Left ventricle myocardium superior (tissue), 1 donor: Measurements from ENCODE around the gene BRD3. TPM values are rescaled to one million over a fixed set of nuclear protein-coding genes. Genes with fewer than 3 reads are reported as not detected.
"Not testable (repeated sequence)": the region's sequence is repeated elsewhere in the genome, so short reads cannot be mapped to it uniquely, and the experiment has no call there.

Experiments used
- ATAC-seq: fragments of 200-7000 bp; cut with Tn5 transposase; one replicate; pipeline ENCODE4 v1.9.1; 2020; ENCODE audit warnings: mild to moderate bottlenecking, moderate library complexity
- DNase-seq: peaks from one replicate; pipeline ENCODE4 v3.0.0-alpha.2; 2020
- intact Hi-C: fragments of 100-400 bp; cut with micrococcal nuclease; formaldehyde crosslinking; loops from one replicate; pipeline ENCODE4 v1.11.0; 2022
- long read RNA-seq: library from polyadenylated mRNA; unstranded; transcript quantifications from one replicate; pipeline ENCODE4 v2.0.0, GENCODE V29; 2021
- total RNA-seq: library from RNA; stranded (reverse); fragmentation: NEBNext Ultra II Directional; extraction: Animal tissue kit (Norgen Biotek cat#: 25700); gene quantifications from one replicate; pipeline ENCODE4 v1.2.1, GENCODE V29; 2021
- donor health status: DM: no; HTN: yes; CAD: no; lungs with severe emphysema.

BRD3 gene
- 28.7 TPM for total RNA-seq
- long read RNA-seq, full-length matches to known transcripts = 2 of 41 reads
- long read RNA-seq, partial matches to known transcripts = 22 of 41 reads
- long read RNA-seq, other reads (novel, unspliced or antisense) = 17 of 41 reads

DNA sequence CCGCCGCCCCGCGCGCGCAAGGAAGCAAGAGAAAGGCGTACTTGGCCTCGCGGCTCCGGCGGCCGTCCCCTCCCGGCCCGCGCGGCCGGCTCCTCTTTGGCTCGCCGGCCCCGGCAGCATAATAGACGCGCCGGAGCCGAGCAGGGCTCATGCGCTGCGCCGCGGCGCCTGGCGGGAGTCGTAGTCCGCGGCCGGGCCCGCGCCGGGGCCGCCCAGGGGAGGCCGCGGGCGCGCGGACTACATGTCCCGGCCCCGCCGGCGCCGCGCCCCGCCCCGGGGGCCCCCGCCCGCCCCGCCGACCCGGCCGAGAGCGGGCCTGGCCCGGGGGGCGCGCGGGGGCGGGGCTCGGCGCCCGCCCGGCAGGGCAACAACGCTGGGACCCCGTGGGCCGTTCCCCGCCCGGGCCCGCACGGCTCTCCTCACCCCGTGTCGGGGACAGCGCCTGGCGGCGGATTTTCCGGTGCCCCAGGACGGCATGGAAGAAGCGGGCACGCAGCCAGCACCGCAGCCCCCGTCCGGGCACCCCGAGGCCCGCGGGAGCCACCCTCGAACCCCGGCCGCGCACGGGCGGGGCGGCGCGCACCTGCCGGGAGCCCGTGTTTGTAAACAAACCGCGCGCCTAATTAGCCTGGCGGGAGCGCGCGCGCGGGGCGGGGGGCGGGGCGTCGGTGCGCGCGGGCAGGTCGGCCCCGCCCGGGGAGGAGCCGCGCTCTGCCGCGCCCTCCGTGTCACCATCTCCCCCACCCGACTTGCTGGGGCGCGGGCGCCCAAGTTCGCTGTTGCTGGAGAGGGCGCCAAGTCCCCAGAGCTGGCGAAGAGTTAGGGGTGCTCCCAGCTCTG, at the start of gene BRD3:
Gene BRD3, minus strand, starts transcription at position 123 of the 840 bp plus-strand sequence. CDS start 14,549 bp downstream, outside the sequence.
- DNase-seq (peak; percentile 94), ATAC-seq (peak; percentile 87)
- intact Hi-C loops = no loop called here

DNA sequence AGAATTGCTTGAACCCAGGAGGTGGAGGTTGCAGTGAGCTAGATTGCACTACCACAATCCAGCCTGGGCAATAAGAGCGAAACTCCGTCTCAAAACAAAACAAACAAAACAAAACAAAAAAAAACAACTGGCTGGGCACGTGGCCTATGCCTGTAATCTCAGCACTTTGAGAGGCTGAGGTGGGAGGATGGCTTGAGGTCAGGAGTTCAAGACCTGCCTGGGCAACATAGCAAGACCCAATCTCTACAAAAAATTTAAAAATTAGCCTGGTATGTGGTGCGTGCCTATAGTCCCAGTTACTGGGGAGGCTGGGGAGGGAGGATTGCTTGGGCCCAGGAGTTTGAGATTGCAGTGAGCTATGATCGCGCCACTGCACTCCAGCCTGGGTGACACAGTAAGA, 44.7 kb upstream of the BRD3 start:
- DNase-seq (no peak), ATAC-seq (no peak)
- intact Hi-C loops = no loop called here

DNA sequence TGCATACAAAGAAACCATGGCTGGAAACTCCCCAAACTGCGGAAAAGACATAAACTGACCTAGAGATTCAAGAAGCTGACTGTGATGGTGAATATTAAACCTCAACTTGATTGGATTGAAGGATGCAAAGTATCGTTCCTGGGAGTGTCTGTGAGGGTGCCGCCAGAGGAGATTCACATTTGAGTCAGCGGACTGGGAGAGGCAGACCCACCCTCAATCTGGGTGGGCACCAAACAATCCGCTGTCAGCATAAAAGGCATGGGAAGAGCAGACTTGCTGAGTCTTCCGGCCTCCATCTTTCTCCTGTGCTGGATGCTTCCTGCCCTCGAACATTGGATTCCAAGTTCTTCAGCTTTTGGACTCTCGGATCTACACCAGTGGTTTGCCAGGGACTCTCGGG, 43.2 kb upstream of the BRD3 start:
- intact Hi-C loops = no loop called here
- ATAC-seq (no peak), DNase-seq (no peak)

DNA sequence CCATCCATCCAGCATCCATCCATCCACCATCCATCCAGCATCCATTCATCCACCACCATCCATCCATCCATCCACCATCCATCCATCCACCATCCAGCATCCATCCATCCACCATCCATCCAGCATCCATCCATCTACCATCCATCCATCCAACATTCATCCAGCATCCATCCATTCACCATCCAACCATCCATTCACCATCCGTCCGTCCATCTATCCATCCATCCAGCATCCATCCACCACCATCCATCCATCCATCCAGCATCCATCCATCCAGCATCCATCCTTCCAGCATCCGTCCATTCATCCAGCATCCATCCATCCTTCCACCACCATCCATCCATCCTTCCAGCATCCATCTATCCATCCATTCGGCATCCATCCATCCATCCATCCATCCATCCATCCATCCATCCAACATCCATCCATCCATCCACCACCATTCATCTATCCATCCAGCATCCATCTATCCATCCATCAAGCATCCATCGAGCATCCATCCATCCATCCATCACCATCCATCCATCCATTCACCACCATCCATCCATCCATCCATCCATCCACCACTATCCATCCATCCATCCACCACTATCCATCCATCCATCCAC, 35.7 kb upstream of the BRD3 start:
- DNase-seq (no peak), ATAC-seq (no peak)
- intact Hi-C loops = no loop called here

DNA sequence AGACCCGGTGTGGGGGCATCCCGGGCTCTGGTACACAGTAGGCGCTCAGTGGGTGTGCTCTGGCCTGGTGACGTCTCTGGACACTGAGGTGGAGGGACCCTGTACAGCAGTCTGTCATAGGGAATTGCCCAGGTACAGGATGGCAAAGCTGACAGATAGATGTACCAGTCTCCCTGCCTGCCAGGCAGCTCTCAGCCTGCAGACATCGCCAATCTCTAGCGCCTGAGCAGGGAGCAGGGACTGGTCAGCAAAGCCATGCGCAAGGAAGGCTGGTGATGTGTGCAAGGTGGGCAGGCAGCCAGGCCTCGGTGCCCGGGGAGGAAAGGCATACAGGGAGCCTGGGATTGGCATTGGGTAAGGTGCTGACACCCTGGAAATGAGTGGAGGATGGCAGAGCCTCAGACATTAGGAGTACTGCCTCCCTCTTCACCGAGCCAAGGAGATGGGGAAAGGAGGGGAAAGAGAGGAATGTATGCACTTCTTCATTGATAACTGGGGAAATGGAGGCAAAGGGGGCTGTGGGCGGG, 33.9 kb upstream of the BRD3 start:
- ATAC-seq (no peak), DNase-seq (no peak)
- intact Hi-C loops = no loop called here

DNA sequence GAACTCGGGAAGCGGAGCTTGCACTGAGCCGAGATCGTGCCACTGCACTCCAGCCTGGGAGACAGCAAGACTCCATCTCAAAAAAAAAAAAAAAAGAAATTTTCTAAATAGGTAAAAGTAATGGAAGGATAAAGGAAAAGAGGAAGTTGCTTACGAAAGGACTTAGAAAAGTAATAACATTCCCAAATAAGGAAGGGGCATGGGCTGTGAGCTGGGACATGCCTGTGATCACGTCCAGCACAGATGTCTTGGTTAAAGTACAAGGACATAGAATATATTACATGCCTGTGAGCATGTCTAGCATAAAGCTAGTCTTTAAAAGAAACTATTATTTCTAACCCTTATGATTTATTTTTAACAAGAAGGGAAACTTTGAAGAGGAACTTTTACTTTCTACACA, 33.3 kb upstream of the BRD3 start:
- intact Hi-C loops, DNase-seq, ATAC-seq: not testable (repeated sequence)

DNA sequence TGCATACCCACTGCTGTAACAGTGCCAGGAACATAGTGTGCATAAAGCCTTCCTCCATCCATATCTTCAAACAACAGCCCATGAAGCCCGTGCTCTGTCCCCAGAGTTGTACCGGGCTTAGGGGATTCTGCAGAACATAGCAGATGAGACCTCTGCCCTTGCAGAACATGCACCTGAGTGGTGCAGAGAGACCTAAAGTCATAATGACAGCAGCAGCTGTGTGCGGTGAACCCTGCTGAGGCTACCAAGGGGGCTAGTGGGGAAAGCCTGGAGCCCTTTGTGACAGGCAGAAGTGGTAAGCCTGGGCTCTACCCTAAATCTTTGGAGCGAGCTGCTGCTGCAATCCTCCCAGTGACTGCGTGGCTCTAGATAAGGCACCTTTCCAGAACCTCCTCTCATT, 32.2 kb upstream of the BRD3 start:
- no peak for ATAC-seq
- intact Hi-C loops = no loop called here
- no peak for DNase-seq

DNA sequence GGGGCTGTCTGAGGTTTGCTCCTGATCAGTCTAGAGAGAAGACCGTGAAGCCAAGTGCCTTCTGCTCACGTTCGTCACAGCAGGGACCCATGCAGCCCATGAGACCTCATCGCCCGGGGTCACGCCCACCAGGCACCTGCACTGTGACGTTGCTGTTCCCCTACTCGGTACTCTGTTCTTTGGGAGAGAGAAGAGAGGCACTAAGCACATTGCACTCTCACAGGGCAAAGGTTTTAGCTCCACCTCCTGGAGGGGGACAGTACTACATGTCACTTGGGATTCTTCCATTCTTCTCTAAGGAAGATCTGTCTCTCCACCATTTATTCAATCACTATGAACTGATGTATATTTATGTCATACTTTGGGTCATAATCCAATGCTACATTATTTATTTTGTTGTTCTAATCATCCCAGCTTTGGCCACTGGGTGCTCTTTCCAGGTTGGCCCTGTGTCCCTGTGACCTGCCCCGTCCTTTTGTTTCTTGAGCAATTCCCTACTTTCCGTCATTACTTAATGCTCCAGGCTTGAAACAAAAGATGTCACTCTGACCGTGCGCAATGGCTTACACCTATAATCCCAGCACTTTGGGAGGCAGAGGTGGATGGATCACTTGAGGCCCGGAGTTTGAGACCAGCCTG, 31.4 kb upstream of the BRD3 start:
- intact Hi-C loops = no loop called here
- ATAC-seq (peak; percentile 42), DNase-seq (no peak)

DNA sequence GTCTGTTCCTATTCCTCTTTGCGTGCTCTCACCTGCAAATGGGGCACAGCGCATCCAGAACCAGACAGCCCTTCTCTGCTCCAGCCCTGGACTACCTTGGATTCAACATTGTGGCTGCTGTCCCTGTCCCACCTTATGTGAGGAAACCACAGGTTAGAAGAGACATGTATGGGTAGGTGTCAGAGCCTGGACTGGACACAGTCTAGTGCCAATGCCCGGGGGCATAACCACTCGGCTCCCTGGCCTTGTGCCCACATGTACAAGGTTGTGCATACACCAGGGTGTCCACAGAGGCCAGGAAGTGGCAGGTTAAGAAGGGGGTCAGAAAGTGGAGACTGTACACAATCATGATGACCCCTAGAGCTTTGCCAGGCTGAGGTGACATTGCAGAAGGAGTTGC, 22.1 kb upstream of the BRD3 start:
- ATAC-seq = no peak
- intact Hi-C loops = no loop called here
- DNase-seq = no peak

DNA sequence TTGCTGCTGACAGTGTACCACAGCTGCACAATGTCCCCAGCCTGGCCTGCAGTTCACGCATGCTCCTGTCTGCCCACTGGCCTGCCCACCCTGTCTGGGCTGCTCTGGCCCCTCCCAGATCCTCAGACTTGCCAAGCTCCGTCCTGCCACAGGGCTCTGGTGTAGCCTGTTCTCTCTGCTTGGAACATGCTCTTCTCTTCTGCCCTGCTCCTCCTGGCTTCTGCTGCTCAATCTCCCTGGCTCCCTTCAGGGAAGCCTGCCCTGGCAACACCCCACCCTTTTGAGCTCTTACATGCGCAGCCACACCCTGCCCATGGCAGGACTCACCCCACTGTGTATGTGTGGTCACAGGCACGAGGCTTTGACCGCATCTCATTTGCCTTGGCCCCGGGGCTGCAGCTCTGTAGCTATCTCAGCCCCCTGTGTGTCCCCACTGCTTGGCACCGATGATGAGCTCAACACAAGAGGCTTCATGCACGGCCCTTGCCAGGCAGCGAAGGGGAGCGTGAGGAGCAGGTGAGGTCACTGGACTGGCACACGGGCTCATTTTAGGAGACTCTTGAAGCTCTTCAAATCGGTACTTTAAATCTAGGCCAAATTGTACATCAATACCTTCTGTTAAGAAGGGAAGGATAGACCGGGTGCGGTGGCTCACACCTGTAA, 20.4 kb upstream of the BRD3 start:
- no peak for ATAC-seq
- no peak for DNase-seq
- intact Hi-C loops = no loop called here

DNA sequence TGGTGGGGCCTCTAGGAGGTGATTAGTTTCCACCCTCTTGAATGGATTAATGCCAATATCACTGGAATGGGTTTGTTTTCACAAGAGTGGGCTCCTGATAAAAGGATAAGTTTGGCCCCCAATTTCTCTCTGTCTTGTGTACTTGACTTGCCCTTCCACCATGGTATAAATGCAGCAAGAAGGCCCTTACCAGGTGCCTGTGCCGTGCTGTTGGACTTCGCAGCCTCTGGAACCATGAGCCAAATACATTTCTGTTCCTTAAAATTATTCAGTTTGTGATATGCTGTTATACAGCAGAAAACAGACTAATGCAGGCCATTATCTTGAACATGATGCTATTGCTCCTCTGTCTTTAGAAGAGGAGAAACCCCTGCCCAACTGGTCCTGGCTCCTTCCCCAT, 17.8 kb upstream of the BRD3 start:
- DNase-seq (no peak), ATAC-seq (no peak)
- intact Hi-C loops = no loop called here

DNA sequence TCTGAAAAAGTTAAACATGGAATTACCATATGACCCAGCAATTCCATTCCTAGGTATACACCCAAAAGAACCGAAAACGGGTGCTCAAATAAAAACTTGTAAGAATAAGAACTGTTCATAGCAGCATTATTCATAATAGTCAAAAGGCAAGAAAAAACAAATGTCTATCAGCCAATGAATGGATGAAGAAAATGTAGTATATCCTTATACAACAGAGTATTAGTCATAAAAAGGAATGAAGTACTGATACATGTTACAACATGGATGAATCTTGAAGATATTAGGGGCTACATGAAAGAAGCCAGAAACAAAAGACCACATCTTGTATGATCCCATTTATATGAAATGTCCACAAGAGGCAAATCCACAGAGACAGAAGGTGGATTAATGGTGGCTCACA, 15.6 kb upstream of the BRD3 start:
- ATAC-seq (no peak), DNase-seq (no peak)
- intact Hi-C loops = no loop called here

DNA sequence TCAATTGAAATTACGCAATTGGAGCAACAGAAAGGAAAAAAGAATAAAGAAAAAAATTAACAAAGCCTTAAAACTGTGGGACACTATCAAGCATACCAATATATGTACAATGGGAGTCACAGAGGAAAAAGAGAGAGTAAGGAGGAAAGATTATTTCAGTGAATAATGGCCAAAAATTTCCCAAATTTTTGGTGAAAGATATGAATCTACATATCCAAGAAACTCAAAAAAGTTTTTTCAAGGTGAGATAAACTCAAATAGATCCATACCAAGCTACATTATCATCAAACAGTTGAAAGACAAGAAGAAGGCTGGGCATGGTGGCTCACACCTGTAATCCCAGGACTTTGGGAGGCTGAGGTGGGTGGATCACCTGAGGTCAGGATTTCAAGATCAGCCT, 8.8 kb upstream of the BRD3 start:
- DNase-seq (no peak), ATAC-seq (no peak)
- intact Hi-C loops = no loop called here

DNA sequence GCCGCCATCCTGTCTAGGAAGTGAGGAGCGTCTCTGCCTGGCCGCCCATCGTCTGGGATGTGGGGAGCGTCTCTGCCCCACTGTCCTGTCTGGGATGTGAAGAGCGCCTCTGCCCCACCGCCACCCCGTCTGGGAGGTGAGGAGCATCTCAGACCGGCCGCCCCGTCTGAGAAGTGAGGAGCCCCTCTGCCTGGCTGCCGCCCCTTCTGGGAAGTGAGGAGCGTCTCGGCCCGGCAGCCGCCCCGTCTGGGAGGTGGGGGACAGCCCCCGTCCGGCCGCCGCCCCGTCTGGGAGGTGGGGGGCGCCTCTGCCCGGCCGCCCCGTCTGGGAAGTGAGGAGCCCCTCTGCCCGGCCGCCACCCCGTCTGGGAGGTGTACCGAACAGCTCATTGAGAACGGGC, 7.9 kb upstream of the BRD3 start:
- intact Hi-C loops, ATAC-seq, DNase-seq: not testable (repeated sequence)

DNA sequence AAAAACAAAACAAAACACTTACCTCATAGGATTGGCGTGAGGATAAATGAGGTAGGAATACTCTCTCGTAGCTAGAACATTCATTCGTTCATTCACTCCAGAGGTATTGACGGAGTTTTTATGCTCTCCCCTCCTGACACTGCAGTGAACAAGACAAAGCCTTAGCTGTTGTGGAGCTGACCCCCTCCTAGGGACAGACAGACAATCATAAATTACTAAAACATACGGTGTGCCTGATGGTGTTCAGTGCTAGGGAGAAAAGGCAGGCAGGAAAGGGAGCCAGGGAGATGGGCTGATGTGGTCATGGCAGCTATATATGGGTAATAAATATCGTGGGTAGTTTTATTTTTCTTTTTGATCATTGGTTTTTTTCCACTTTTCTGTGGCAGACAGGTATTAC, 5.7 kb upstream of the BRD3 start:
- ATAC-seq (no peak), DNase-seq (no peak)
- intact Hi-C loops = no loop called here

DNA sequence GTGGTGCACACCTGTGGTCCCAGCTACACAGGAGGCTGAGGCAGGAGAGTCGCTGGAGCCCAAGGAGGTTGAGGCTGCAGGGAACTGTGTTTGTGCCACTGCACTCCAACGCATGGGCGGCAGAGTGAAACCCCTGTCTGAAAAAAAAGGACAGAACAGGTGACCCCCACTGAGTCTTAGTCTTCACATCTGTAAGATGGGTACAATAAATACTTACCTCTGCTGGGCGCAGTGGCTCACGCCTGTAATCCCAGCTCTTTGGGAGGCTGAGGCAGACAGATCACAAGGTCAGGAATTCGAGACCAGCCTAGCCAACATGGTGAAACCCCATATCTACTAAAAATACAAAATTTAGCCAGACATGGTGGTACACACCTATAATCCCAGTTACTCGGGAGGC, 4.9 kb upstream of the BRD3 start:
- intact Hi-C loops, ATAC-seq, DNase-seq: not testable (repeated sequence)

DNA sequence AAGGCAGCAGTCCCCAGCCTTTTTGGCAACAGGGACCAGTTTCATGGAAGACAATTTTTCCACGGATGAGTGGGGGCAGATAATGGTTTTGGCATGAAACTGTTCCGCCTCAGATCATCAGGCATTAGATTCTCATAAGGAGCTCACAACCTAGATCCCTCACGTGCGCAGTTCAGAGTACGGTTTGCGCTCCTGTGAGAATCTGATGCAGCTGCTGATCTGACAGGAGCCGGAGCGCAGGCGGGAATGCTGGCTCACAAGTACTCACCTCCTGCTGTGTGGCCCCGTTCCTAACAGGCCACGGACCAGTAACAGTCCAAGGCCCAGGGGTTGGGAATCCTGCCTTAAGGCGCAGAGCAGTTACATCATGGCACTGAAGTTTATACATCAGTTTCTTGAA, 3.3 kb upstream of the BRD3 start:
- intact Hi-C loops = no loop called here
- no peak for ATAC-seq

DNA sequence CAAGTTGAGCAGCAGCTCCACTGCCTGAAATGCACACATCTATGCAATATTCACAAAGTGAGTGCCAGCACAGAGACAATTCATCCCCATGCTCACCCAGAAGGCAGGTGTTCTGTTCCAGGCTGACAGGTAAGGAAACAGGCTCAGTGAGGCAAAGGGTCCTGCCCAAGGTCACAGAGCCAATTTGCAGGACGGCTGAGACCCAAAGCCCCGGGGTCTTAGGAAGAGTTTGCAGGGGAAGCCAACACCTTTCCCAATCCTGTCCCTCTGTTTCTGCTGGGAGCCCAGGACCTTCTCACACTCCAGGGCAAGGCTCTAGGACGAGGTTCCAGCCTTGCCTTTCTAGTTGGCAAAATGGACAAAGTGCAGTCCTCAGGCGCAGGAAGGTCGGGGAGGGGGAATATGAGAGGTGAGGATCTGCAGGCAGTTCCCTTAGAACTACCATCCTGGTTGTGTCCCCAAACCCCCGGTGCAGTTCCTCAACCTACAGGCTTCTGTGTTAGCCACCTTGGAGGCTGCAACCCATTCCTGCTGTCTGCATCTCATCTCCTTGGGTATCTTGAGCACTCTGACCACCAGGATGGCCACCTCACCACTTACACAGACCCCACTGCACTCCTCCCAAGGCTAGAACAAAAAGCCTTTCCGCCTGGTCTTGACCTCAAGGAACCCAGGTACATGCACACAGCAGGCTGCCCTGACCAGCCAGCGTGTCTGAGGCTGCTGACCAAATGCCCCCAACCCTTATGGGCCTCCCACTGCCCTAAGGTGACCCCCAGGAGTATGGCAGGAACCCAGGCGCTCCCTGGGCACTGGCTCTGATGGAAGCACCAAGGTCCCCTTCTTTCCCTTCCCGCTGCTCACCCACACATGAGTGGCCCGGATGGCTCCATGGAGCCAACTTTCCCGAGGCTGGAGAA, 1.9 kb upstream of the BRD3 start:
- no peak for ATAC-seq
- intact Hi-C loops = no loop called here
- DNase-seq = no peak

More for the DNA sequence above, 3.3 kb upstream of the BRD3 start:
- DNase-seq = no peak
